ENCODE measurements around the gene CORIN.

DNA sequence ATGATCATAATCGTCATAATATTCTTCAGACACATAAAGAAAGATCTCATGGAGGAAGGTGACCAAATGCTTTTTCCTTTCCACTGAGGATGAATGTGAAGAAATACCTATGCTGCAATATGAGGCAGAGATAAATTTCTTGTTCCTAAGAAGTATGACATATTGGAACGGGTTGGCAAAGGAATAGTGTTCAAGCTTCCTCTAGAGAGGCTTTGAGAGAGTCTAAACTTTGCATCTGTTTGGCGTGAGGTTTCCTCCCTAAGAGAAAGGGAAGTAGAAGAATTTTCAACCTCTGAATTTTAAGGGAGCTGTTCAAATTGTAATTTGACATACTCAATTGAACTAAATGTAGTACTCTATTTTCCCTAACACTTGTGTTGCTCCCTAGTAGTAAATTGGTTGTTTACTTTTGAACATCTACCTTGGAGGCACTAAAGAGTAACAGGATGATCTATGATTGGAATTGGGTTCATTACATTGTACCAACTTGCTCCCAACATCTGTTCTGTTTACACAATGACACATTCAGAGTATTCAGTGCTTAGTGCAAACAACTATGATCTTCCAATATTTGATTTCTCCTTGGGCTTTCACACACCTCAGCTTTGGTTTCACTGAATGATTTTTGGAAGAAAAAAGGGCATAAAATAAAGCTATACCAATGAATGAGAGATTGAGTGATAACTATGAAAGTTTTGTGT is 122.0 kb downstream of the CORIN start:
- TF ChIP-seq, protein P1, sequence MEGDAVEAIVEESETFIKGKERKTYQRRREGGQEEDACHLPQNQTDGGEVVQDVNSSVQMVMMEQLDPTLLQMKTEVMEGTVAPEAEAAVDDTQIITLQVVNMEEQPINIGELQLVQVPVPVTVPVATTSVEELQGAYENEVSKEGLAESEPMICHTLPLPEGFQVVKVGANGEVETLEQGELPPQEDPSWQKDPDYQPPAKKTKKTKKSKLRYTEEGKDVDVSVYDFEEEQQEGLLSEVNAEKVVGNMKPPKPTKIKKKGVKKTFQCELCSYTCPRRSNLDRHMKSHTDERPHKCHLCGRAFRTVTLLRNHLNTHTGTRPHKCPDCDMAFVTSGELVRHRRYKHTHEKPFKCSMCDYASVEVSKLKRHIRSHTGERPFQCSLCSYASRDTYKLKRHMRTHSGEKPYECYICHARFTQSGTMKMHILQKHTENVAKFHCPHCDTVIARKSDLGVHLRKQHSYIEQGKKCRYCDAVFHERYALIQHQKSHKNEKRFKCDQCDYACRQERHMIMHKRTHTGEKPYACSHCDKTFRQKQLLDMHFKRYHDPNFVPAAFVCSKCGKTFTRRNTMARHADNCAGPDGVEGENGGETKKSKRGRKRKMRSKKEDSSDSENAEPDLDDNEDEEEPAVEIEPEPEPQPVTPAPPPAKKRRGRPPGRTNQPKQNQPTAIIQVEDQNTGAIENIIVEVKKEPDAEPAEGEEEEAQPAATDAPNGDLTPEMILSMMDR (IDR thresholded peaks at IDR 0.05; ENCODE audit: low read depth, low read length): no peak
- no peak for TF ChIP-seq EZH2phosphoT487 (IDR thresholded peaks at IDR 0.05; ENCODE audit: low read depth)
